Astrocyte (in vitro differentiated cells and primary cell): ENCODE data around the gene PPP1R2. TPM values are rescaled to one million over a fixed set of nuclear protein-coding genes. Genes with fewer than 3 reads are reported as not detected.

Experiments
- DNase-seq: peaks from one replicate; pipeline ENCODE4 v3.0.0-alpha.2; 2010; ENCODE audit warnings: low read depth
- FAIRE-seq: peaks from 2 replicates; lab custom pipeline; 2011; peaks lifted over from hg19 to GRCh38; lab: Jason Lieb, UNC
- H2AFZ ChIP-seq: 2 replicates; pipeline ENCODE4 v1.6.0; 2012; ENCODE audit warnings: low read depth, low read length, inconsistent platforms
- H3K27ac ChIP-seq: 2 replicates; pipeline ENCODE4 v1.5.1; 2011; ENCODE audit warnings: low read depth, low read length, inconsistent platforms
- H3K27me3 ChIP-seq: 2 replicates; pipeline ENCODE4 v1.6.0; 2011; ENCODE audit warnings: low read length, inconsistent platforms; ENCODE audit not compliant: insufficient read depth
- H3K36me3 ChIP-seq: 2 replicates; pipeline ENCODE4 v1.5.1; 2011; ENCODE audit warnings: low read length, inconsistent platforms; ENCODE audit not compliant: insufficient read depth
- H3K4me1 ChIP-seq: 2 replicates; pipeline ENCODE4 v1.5.1; 2011; ENCODE audit warnings: low read length, inconsistent platforms; ENCODE audit not compliant: insufficient read depth
- H3K4me2 ChIP-seq: 2 replicates; pipeline ENCODE4 v1.6.0; 2012; ENCODE audit warnings: low read length, inconsistent platforms
- H3K4me3 ChIP-seq: 2 replicates; pipeline ENCODE4 v1.5.1; 2011; ENCODE audit warnings: low read depth, mild to moderate bottlenecking, low read length, inconsistent platforms; ENCODE audit not compliant: insufficient read depth
- H3K79me2 ChIP-seq: 2 replicates; pipeline ENCODE4 v1.6.0; 2012; ENCODE audit warnings: mild to moderate bottlenecking, low read length, inconsistent platforms; ENCODE audit not compliant: insufficient read depth
- H3K9ac ChIP-seq: 2 replicates; pipeline ENCODE4 v1.6.0; 2012; ENCODE audit warnings: mild to moderate bottlenecking, low read length, inconsistent platforms
- H3K9me3 ChIP-seq: 2 replicates; pipeline ENCODE4 v1.5.1; 2012; ENCODE audit warnings: low read depth, mild to moderate bottlenecking, low read length, inconsistent platforms; ENCODE audit not compliant: insufficient read depth
- H4K20me1 ChIP-seq: 2 replicates; pipeline ENCODE4 v1.6.0; 2012; ENCODE audit warnings: low read length, inconsistent platforms; ENCODE audit not compliant: insufficient read depth
- H3K27ac Mint-ChIP-seq: one replicate; pipeline ENCODE4 v1.8.0; 2021; ENCODE audit warnings: mild to moderate bottlenecking, mixed read lengths; ENCODE audit not compliant: unreplicated experiment
- H3K27me3 Mint-ChIP-seq: one replicate; pipeline ENCODE4 v1.8.0; 2021; ENCODE audit warnings: low read depth, mixed read lengths; ENCODE audit not compliant: unreplicated experiment
- H3K36me3 Mint-ChIP-seq: one replicate; pipeline ENCODE4 v1.8.0; 2021; ENCODE audit warnings: low read depth, mixed read lengths; ENCODE audit not compliant: unreplicated experiment
- H3K4me1 Mint-ChIP-seq: one replicate; pipeline ENCODE4 v1.8.0; 2021; ENCODE audit warnings: low read depth, mixed read lengths; ENCODE audit not compliant: unreplicated experiment
- H3K4me3 Mint-ChIP-seq: one replicate; pipeline ENCODE4 v1.8.0; 2021; ENCODE audit warnings: mild to moderate bottlenecking, moderate library complexity, mixed read lengths; ENCODE audit not compliant: unreplicated experiment
- H3K9me3 Mint-ChIP-seq: one replicate; pipeline ENCODE4 v1.8.0; 2021; ENCODE audit warnings: mild to moderate bottlenecking, mixed read lengths; ENCODE audit not compliant: unreplicated experiment
- EZH2 ChIP-seq: IDR thresholded peaks from 2 replicates; pipeline ENCODE4 v1.6.1; 2012; ENCODE audit warnings: mild to moderate bottlenecking, low read length, inconsistent platforms; ENCODE audit not compliant: insufficient read depth
- total RNA-seq: library from RNA; stranded (reverse); gene quantifications from 2 replicates; pipeline ENCODE4 v1.2.1, GENCODE V29; 2021
- TF ChIP-seq, protein P1 (sequence below): IDR thresholded peaks from 2 replicates; pipeline ENCODE4 v1.5.1; 2011; ENCODE audit warnings: low read depth, mild to moderate bottlenecking, inconsistent platforms, low read length, moderate library complexity; ENCODE audit not compliant: insufficient read depth

Gene PPP1R2
- total RNA-seq, 1 donor from 2014 or later: 34.5 TPM

DNA sequence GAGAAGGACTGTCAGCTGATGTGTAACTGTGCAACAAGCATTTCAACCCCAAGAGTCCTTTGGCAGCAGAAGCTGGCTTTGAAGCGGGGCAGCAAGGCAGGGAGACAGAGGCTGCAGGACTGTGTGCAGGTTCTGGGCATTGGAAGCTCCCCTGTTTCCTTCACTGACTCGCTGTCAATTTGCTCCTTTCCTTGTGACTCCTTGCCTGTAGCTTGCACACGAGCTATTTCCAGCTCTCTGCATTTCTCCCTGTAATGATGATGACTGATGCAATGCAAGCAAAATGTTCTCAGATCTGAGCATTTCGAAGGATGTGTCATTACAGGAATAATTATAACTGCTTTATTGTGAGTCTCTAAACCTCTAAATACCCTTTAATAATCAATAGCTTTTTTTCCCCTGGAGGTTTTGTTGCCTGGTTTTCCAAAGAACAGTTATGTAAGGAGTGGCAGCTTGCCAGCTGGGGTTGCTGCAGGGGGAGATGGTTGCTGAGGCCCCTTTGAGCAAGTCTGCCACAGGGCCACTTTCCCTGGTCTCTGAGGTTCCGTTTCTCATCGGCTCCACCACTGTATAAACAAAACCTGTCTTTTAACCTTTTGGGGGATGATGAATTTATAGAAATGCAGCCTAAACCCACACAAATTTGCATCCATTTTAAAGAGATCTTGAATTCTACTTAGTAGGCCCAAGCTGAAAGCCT, 37.8 kb upstream of the PPP1R2 start:
- Histone ChIP-seq H3K4me1 (no peaks in the 10 kb centered on the region), H3K9me3 (no peaks in the 10 kb centered on the region), H3K36me3 (no peaks in the 10 kb centered on the region), H3K27ac (no peak overlapping the region), H3K4me2 (no peak overlapping the region), H3K79me2 (no peaks in the 10 kb centered on the region), H3K27me3 (no peaks in the 10 kb centered on the region), H3K4me3 (no peak overlapping the region), H3K9ac (no peak overlapping the region), H4K20me1 (no peaks in the 10 kb centered on the region), H2AFZ (no peak overlapping the region)
- DNase-seq (peak; percentile 18), FAIRE-seq (no peak)
- Mint-ChIP-seq H3K27ac (peak overlapping the region; percentile 90), H3K36me3 (no peaks in the 10 kb centered on the region), H3K9me3 (no peaks in the 10 kb centered on the region), H3K4me3 (no peak overlapping the region), H3K27me3 (no peaks in the 10 kb centered on the region), H3K4me1 (peaks cover 16% of the 10 kb centered on the region)
- no peak for TF ChIP-seq EZH2
- TF ChIP-seq, protein P1, sequence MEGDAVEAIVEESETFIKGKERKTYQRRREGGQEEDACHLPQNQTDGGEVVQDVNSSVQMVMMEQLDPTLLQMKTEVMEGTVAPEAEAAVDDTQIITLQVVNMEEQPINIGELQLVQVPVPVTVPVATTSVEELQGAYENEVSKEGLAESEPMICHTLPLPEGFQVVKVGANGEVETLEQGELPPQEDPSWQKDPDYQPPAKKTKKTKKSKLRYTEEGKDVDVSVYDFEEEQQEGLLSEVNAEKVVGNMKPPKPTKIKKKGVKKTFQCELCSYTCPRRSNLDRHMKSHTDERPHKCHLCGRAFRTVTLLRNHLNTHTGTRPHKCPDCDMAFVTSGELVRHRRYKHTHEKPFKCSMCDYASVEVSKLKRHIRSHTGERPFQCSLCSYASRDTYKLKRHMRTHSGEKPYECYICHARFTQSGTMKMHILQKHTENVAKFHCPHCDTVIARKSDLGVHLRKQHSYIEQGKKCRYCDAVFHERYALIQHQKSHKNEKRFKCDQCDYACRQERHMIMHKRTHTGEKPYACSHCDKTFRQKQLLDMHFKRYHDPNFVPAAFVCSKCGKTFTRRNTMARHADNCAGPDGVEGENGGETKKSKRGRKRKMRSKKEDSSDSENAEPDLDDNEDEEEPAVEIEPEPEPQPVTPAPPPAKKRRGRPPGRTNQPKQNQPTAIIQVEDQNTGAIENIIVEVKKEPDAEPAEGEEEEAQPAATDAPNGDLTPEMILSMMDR: no peak

GRCh38 chr3:195579281-195579680, 36.2 kb upstream of the PPP1R2 start:
- Mint-ChIP-seq H3K4me3 (no peak overlapping the region), H3K9me3 (no peaks in the 10 kb centered on the region), H3K36me3 (no peaks in the 10 kb centered on the region), H3K4me1 (peaks cover 16% of the 10 kb centered on the region), H3K27ac (no peak overlapping the region), H3K27me3 (no peaks in the 10 kb centered on the region)
- Histone ChIP-seq H3K27me3 (peaks cover 2% of the 10 kb centered on the region), H2AFZ (no peak overlapping the region), H3K4me2 (no peak overlapping the region), H3K36me3 (no peaks in the 10 kb centered on the region), H3K4me3 (no peak overlapping the region), H3K4me1 (no peaks in the 10 kb centered on the region), H3K9me3 (no peaks in the 10 kb centered on the region), H3K79me2 (no peaks in the 10 kb centered on the region), H3K27ac (no peak overlapping the region), H4K20me1 (no peaks in the 10 kb centered on the region), H3K9ac (no peak overlapping the region)
- TF ChIP-seq EZH2: no peak
- TF ChIP-seq, protein P1: no peak
- FAIRE-seq: no peak
- DNase-seq: no peak

- no peaks in the 10 kb centered on the region for H3K79me2 ChIP-seq
- H3K9me3 Mint-ChIP-seq: no peaks in the 10 kb centered on the region
- H3K4me3 Mint-ChIP-seq: no peak overlapping the region
- H3K27ac ChIP-seq: no peak overlapping the region
- H3K4me3 ChIP-seq: no peak overlapping the region
- H3K4me1 Mint-ChIP-seq: peaks cover 12% of the 10 kb centered on the region
- no peaks in the 10 kb centered on the region for H4K20me1 ChIP-seq
- TF ChIP-seq, protein P1: no peak
- TF ChIP-seq EZH2: no peak
- H3K4me2 ChIP-seq: no peak overlapping the region
- no peak for FAIRE-seq
- H3K9me3 ChIP-seq: no peaks in the 10 kb centered on the region
- no peak overlapping the region for H3K27ac Mint-ChIP-seq
- H3K4me1 ChIP-seq: no peaks in the 10 kb centered on the region
- H3K36me3 ChIP-seq: no peaks in the 10 kb centered on the region
- peaks cover 2% of the 10 kb centered on the region for H3K27me3 ChIP-seq
- no peaks in the 10 kb centered on the region for H3K27me3 Mint-ChIP-seq
- DNase-seq: no peak
- no peak overlapping the region for H2AFZ ChIP-seq
- no peaks in the 10 kb centered on the region for H3K36me3 Mint-ChIP-seq
- no peak overlapping the region for H3K9ac ChIP-seq
Measured at GRCh38 chr3:195578565-195578964, 35.4 kb upstream of the PPP1R2 start.
